Measurements from ENCODE around the gene EME2.

The EME2 gene

DNA sequence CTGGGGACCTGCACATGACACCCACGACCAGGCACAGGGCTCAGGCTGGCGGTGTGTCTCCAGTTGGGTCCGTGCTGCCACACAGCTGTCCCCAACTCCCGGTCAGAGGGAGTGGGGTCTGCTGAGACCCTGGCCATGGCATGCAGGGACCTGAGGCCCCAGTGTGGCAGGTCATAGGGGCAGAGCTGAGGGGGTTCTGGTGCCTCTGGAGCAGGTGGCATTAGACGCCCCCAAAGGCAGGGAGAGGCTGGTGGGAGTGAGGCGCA is 14.4 kb downstream of the EME2 start:
- H3K27me3 ChIP-seq = no peaks in the 10 kb centered on the region
- no peak for DNase-seq
- H3K9me3 ChIP-seq = no peaks in the 10 kb centered on the region
- TF ChIP-seq, protein P1, sequence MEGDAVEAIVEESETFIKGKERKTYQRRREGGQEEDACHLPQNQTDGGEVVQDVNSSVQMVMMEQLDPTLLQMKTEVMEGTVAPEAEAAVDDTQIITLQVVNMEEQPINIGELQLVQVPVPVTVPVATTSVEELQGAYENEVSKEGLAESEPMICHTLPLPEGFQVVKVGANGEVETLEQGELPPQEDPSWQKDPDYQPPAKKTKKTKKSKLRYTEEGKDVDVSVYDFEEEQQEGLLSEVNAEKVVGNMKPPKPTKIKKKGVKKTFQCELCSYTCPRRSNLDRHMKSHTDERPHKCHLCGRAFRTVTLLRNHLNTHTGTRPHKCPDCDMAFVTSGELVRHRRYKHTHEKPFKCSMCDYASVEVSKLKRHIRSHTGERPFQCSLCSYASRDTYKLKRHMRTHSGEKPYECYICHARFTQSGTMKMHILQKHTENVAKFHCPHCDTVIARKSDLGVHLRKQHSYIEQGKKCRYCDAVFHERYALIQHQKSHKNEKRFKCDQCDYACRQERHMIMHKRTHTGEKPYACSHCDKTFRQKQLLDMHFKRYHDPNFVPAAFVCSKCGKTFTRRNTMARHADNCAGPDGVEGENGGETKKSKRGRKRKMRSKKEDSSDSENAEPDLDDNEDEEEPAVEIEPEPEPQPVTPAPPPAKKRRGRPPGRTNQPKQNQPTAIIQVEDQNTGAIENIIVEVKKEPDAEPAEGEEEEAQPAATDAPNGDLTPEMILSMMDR (IDR thresholded peaks at IDR 0.05; ENCODE audit: low read depth, low read length) = no peak
- peaks cover 47% of the 10 kb centered on the region for H3K36me3 ChIP-seq
- no peak overlapping the region for H3K4me3 ChIP-seq (ENCODE audit: low read depth, low read length)
- H3K4me1 ChIP-seq = no peaks in the 10 kb centered on the region

- TF ChIP-seq, protein P1 (IDR thresholded peaks at IDR 0.05; ENCODE audit: low read depth, low read length) = no peak
- Histone ChIP-seq H3K4me1 (no peaks in the 10 kb centered on the region), H3K36me3 (peaks cover 52% of the 10 kb centered on the region)
Observed at GRCh38 chr16:1787322-1788094, 14.9 kb downstream of the EME2 start.

GRCh38 chr16:1788095-1788707 is 15.6 kb downstream of the EME2 start:
- no peak overlapping the region for H3K4me3 ChIP-seq (ENCODE audit: low read depth, low read length)
- H3K36me3 ChIP-seq = peaks cover 53% of the 10 kb centered on the region
- TF ChIP-seq, protein P1 (IDR thresholded peaks at IDR 0.05; ENCODE audit: low read depth, low read length) = no peak
- no peak for DNase-seq
- no peaks in the 10 kb centered on the region for H3K27me3 ChIP-seq
- H3K9me3 ChIP-seq = no peaks in the 10 kb centered on the region
- H3K4me1 ChIP-seq = no peaks in the 10 kb centered on the region

More at GRCh38 chr16:1787322-1788094, 14.9 kb downstream of the EME2 start:
- Histone ChIP-seq H3K9me3 (no peaks in the 10 kb centered on the region), H3K27me3 (no peaks in the 10 kb centered on the region), H3K4me3 (ENCODE audit: low read depth, low read length) (no peak overlapping the region)
- no peak for DNase-seq

DNA sequence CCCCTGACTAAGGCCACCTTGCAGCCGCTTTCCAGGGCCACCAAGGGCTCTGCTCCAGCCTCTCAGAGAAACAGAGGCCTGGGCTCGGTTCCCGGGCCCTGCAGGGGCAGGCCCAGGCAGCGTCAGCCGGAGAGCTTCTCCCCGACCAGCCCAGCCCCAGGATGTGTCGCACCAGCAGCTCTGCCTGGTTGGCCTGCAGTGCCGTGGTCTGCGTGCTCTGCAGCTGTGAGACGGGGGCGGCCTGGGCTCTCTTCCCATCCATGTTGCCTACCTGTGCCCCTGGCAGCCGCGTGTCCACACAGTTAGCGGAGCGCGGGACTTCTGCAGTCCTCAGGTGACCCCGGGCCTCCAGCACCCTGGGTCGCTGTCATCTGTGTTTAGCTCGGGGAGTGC is 16.1 kb downstream of the EME2 start:
- no peaks in the 10 kb centered on the region for H3K4me1 ChIP-seq
- H3K9me3 ChIP-seq = no peaks in the 10 kb centered on the region
- H3K4me3 ChIP-seq (ENCODE audit: low read depth, low read length) = no peak overlapping the region
- H3K36me3 ChIP-seq = peaks cover 53% of the 10 kb centered on the region
- TF ChIP-seq, protein P1 (IDR thresholded peaks at IDR 0.05; ENCODE audit: low read depth, low read length) = no peak
- H3K27me3 ChIP-seq = no peaks in the 10 kb centered on the region
- DNase-seq = peak; percentile 24

- TF ChIP-seq, protein P1 (IDR thresholded peaks at IDR 0.05; ENCODE audit: low read depth, low read length) = no peak
- Histone ChIP-seq H3K27me3 (no peaks in the 10 kb centered on the region), H3K9me3 (no peaks in the 10 kb centered on the region), H3K4me1 (no peaks in the 10 kb centered on the region), H3K4me3 (ENCODE audit: low read depth, low read length) (no peak overlapping the region), H3K36me3 (peaks cover 53% of the 10 kb centered on the region)
- no peak for DNase-seq
Observed at GRCh38 chr16:1789643-1790045, 17.0 kb downstream of the EME2 start.

GRCh38 chr16:1790261-1790610 is 17.6 kb downstream of the EME2 start:
- Histone ChIP-seq H3K27me3 (no peaks in the 10 kb centered on the region), H3K4me3 (ENCODE audit: low read depth, low read length) (no peak overlapping the region), H3K36me3 (peaks cover 51% of the 10 kb centered on the region), H3K4me1 (no peaks in the 10 kb centered on the region), H3K9me3 (no peaks in the 10 kb centered on the region)
- TF ChIP-seq, protein P1 (IDR thresholded peaks at IDR 0.05; ENCODE audit: low read depth, low read length) = no peak
- DNase-seq = no peak
